ENCODE measurements around the gene NFIB.

GRCh38 chr9:14315875-14316601 is 2.1 kb upstream of the NFIB start:
- TF ChIP-seq CTCF (IDR thresholded peaks at IDR 0.05; ENCODE audit: insufficient read depth, low read depth, low read length) = no peak
- peak; percentile 46 for TF ChIP-seq EZH2 (IDR thresholded peaks at IDR 0.05; ENCODE audit: insufficient read depth, low read length)
